SU-DHL-6 (cell line): ENCODE measurements around the gene DDX28.
A peak's percentile ranks its signal among the peaks of the same experiment; 100 is the strongest.

Experiments used
- H2AFZ ChIP-seq: fragments of 200-600 bp; sonication (generic); 2 replicates; pipeline ENCODE4 v1.6.1; 2014; ENCODE audit warnings: low read depth, mild to moderate bottlenecking, moderate library complexity, mixed read lengths, antibody characterized with exemption, low read length; ENCODE audit not compliant: severe bottlenecking
- H3F3A ChIP-seq: fragments of 200-600 bp; shearing (Covaris generic); 2 replicates; pipeline ENCODE4 v1.6.0; 2016; ENCODE audit warnings: antibody characterized with exemption, mild to moderate bottlenecking; ENCODE audit not compliant: insufficient read depth
- H3K27ac ChIP-seq: fragments of 200-600 bp; sonication (generic); 2 replicates; pipeline ENCODE4 v1.5.1; 2016; ENCODE audit warnings: low read depth, mild to moderate bottlenecking, low read length, moderate library complexity, mixed read lengths
- H3K27me3 ChIP-seq: fragments of 200-600 bp; sonication (generic), shearing (Covaris generic); 2 replicates; pipeline ENCODE4 v1.6.0; 2014; ENCODE audit warnings: mild to moderate bottlenecking, low read length
- H3K36me3 ChIP-seq: fragments of 200-600 bp; sonication (generic); 2 replicates; pipeline ENCODE4 v1.6.1; 2014; ENCODE audit warnings: mild to moderate bottlenecking, low read length, mixed read lengths
- H3K4me2 ChIP-seq: fragments of 300-600, 200-600 bp; shearing (Covaris generic), sonication (generic); 2 replicates; pipeline ENCODE4 v1.6.0; 2014; ENCODE audit warnings: low read length, low read depth, mild to moderate bottlenecking; ENCODE audit not compliant: poor library complexity, severe bottlenecking
- H3K4me3 ChIP-seq: fragments of 200-600 bp; sonication (generic); 2 replicates; pipeline ENCODE4 v1.5.1; 2014; ENCODE audit warnings: antibody characterized with exemption, low read length, mild to moderate bottlenecking, mixed read lengths; ENCODE audit not compliant: insufficient read depth, poor library complexity, severe bottlenecking
- H3K79me2 ChIP-seq: fragments of 200-600 bp; sonication (generic); 2 replicates; pipeline ENCODE4 v1.6.1; 2014; ENCODE audit warnings: mild to moderate bottlenecking, low read length, moderate library complexity; ENCODE audit not compliant: insufficient read depth
- H3K9ac ChIP-seq: fragments of 200-600 bp; sonication (generic); 2 replicates; pipeline ENCODE4 v1.7.0; 2014; ENCODE audit warnings: mild to moderate bottlenecking, low read length
- H3K9me2 ChIP-seq: fragments of 200-600 bp; sonication (generic); replicated peaks from 2 replicates; pipeline ENCODE4 v1.6.1; 2014; ENCODE audit warnings: low read length; ENCODE audit not compliant: insufficient read depth
- H3K9me3 ChIP-seq: fragments of 200-600 bp; sonication (generic); 2 replicates; pipeline ENCODE4 v1.6.1; 2014; ENCODE audit warnings: low read length, mixed read lengths; ENCODE audit not compliant: insufficient read depth
- H4K20me1 ChIP-seq: fragments of 200-600 bp; sonication (generic); 2 replicates; pipeline ENCODE4 v1.6.1; 2014; ENCODE audit warnings: low read depth, mild to moderate bottlenecking, antibody characterized with exemption, low read length, moderate library complexity, mixed read lengths
- EZH2phosphoT487 ChIP-seq: fragments of 200-600 bp; sonication (generic), shearing (Covaris generic); conservative IDR thresholded peaks from 2 replicates; pipeline ENCODE4 v1.6.1; 2018; ENCODE audit warnings: mild to moderate bottlenecking, antibody characterized with exemption, low read length, moderate library complexity, mixed read lengths
- TF ChIP-seq, protein P1 (sequence below): fragments of 200-600 bp; sonication (generic); IDR thresholded peaks from one replicate; pipeline ENCODE4 v1.5.1; 2017; ENCODE audit warnings: antibody characterized with exemption, mild to moderate bottlenecking, low read length, moderate library complexity; ENCODE audit not compliant: insufficient read depth, poor library complexity, severe bottlenecking

Gene DDX28

DNA sequence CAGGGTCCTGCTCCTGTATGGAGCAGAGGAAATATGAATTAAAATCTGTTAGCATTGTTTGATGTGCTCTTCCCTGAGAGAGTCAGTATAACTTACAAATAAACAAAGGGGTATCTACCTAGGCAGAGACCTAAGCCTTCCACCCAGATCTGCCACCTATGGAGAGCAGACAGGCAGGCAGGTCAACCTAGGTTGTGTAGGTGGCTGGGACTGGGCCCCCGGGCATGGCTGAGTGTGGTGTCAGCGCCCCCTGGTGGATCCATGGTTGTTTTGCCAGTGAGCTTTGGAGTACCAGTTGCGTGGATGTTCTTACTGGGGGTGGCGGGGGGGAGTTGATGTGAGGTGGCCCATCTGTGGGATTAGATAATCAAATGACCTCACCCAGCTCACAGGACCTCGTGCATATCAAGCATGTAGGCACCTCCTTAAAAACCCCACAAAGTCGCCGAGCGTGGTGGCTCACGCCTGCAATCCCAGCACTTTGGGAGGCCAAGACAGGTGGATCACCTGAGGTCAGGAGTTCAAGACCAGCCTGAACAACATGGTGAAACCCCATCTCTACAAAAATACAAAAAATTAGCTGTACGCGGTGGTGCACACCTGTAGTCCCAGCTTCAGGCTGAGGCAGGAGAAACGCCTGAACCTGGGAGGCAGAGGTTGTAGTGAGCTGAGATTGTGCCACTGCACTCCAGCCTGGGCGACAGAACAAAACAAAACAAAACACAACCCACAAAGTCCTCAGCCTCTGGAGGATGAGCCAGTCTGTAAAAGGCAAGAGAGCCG lies 17.7 kb upstream of the DDX28 start:
- no peaks in the 10 kb centered on the region for H3K79me2 ChIP-seq
- H3K4me2 ChIP-seq, result no peak overlapping the region
- H3K9ac ChIP-seq, result no peak overlapping the region
- TF ChIP-seq, protein P1, sequence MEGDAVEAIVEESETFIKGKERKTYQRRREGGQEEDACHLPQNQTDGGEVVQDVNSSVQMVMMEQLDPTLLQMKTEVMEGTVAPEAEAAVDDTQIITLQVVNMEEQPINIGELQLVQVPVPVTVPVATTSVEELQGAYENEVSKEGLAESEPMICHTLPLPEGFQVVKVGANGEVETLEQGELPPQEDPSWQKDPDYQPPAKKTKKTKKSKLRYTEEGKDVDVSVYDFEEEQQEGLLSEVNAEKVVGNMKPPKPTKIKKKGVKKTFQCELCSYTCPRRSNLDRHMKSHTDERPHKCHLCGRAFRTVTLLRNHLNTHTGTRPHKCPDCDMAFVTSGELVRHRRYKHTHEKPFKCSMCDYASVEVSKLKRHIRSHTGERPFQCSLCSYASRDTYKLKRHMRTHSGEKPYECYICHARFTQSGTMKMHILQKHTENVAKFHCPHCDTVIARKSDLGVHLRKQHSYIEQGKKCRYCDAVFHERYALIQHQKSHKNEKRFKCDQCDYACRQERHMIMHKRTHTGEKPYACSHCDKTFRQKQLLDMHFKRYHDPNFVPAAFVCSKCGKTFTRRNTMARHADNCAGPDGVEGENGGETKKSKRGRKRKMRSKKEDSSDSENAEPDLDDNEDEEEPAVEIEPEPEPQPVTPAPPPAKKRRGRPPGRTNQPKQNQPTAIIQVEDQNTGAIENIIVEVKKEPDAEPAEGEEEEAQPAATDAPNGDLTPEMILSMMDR, result peak; percentile 85
- no peak for TF ChIP-seq EZH2phosphoT487
- no peaks in the 10 kb centered on the region for H4K20me1 ChIP-seq
- H2AFZ ChIP-seq, result no peak overlapping the region
- H3F3A ChIP-seq, result 0 out of 2 replicates have a peak, but pooled peaks cover 5% of the 10 kb centered on the region
- no peak overlapping the region for H3K27ac ChIP-seq
- H3K27me3 ChIP-seq, result no peaks in the 10 kb centered on the region
- H3K36me3 ChIP-seq, result no peaks in the 10 kb centered on the region
- no peaks in the 10 kb centered on the region for H3K9me2 ChIP-seq
- H3K9me3 ChIP-seq, result no peaks in the 10 kb centered on the region
- no peak overlapping the region for H3K4me3 ChIP-seq

DNA sequence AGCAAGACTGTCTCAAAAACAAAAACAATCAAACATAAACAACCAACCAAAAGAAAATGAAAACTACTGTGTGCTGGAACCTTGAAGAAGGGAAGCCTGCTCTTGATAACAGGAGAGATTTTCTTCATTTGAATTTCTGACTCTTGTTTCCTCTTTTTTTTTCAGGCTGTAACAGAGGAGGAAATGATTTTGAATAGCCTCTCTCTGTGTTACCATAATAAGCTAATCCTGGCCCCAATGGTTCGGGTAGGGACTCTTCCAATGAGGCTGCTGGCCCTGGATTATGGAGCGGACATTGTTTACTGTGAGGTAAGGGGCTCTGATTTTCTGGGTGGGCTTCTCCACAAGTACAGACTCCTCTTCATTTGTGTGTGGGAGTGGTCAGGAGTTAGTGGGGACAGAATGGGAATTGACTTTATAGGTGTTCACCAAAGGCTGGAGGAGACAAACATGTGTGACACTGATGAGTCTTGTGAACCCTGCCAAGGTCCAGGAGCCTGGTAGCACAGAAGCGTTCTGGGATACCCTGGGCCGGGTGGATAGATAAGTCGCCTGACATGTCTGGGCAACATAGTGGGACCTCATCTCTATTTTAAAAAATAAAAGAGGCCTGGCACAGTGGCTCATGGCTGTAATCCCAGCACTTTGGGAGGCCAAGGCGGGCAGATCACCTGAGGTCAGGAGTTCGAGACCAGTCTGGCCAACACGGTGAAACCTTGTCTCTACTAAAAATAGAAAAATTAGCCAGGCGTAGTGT lies 15.0 kb upstream of the DDX28 start:
- H3K4me3 ChIP-seq, result no peak overlapping the region
- H3K9ac ChIP-seq, result no peak overlapping the region
- H3K9me2 ChIP-seq, result no peaks in the 10 kb centered on the region
- H3K4me2 ChIP-seq, result peak overlapping the region; percentile 24
- no peaks in the 10 kb centered on the region for H3K79me2 ChIP-seq
- H3F3A ChIP-seq, result no peaks in the 10 kb centered on the region
- H3K9me3 ChIP-seq, result no peaks in the 10 kb centered on the region
- H3K36me3 ChIP-seq, result no peaks in the 10 kb centered on the region
- H3K27ac ChIP-seq, result peak overlapping the region; percentile 47
- TF ChIP-seq, protein P1, result no peak
- TF ChIP-seq EZH2phosphoT487, result no peak
- H3K27me3 ChIP-seq, result no peaks in the 10 kb centered on the region
- H4K20me1 ChIP-seq, result no peaks in the 10 kb centered on the region
- no peak overlapping the region for H2AFZ ChIP-seq

DNA sequence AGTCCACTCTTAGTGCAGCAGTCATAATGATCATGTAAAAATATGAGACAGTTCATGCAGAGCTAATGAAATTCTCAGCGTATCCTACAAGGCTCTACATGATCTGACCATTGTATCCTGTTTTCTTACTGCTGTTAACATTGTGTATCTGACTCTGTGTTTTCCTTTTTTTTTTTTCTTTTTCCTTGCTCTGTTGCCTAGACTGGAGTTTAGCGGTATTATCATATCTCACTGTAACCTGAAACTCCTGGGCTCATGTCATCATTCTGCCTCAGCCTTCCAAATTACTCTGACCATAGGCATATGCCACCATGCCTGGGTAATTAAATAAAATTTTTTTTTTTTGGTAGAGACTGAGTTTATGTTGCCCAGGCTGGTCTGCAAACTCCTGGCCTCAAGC lies 12.2 kb upstream of the DDX28 start:
- Histone ChIP-seq H4K20me1 (no peaks in the 10 kb centered on the region), H3K27me3 (no peaks in the 10 kb centered on the region), H3K36me3 (no peaks in the 10 kb centered on the region), H3K79me2 (no peaks in the 10 kb centered on the region), H3K4me3 (no peak overlapping the region), H3K27ac (no peak overlapping the region), H3K9me3 (no peaks in the 10 kb centered on the region), H3F3A (no peaks in the 10 kb centered on the region), H3K9ac (no peak overlapping the region), H3K4me2 (no peak overlapping the region), H3K9me2 (no peaks in the 10 kb centered on the region), H2AFZ (no peak overlapping the region)
- TF ChIP-seq EZH2phosphoT487, result no peak
- TF ChIP-seq, protein P1, result no peak
